DND-41 (cell line): ENCODE measurements around the gene ZNF384.

Experiments
- CTCF ChIP-seq: IDR thresholded peaks from 2 replicates; pipeline ENCODE4 v1.5.1; 2012; ENCODE audit warnings: borderline replicate concordance, low read length, moderate library complexity, mild to moderate bottlenecking; ENCODE audit not compliant: poor library complexity, severe bottlenecking; ENCODE audit errors: extremely low read depth
- EZH2 ChIP-seq: IDR thresholded peaks from 3 replicates; pipeline ENCODE4 v1.6.1; 2012; ENCODE audit warnings: borderline replicate concordance, low read depth, mild to moderate bottlenecking, moderate library complexity, low read length, inconsistent platforms; ENCODE audit not compliant: severe bottlenecking

- TF ChIP-seq EZH2 (no peak), CTCF (no peak)
These were observed 36.8 kb downstream of the ZNF384 start for GRCh38 chr12:6652391-6652790.
